Measurements from ENCODE around the gene PLXDC1.
A peak's percentile ranks its signal among the peaks of the same experiment; 100 is the strongest.
"Not testable (repeated sequence)": the region's sequence is repeated elsewhere in the genome, so short reads cannot be mapped to it uniquely, and the experiment has no call there.

Gene PLXDC1

DNA sequence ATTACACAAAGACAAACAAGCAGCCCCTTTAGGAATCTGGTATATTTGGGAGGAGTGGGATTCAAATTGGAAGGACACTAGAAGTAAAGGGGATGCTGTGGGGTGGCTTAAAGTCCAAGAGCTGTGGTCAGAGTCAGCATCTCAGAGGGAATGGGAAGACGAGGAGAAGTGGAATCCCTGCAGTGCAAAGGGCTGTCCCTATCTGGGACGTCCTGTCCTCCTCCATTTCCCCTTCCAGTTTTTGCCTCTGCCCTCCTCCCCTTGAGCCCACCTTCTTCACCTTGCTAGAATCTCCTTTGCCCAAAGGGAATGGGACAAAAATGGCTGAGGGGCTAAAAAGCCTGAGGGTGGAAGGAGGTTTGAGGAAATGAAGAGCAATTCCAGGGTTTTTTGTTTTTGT lies 4.2 kb upstream of the PLXDC1 start:
- no peak for DNase-seq (ENCODE audit: low spot score)

DNA sequence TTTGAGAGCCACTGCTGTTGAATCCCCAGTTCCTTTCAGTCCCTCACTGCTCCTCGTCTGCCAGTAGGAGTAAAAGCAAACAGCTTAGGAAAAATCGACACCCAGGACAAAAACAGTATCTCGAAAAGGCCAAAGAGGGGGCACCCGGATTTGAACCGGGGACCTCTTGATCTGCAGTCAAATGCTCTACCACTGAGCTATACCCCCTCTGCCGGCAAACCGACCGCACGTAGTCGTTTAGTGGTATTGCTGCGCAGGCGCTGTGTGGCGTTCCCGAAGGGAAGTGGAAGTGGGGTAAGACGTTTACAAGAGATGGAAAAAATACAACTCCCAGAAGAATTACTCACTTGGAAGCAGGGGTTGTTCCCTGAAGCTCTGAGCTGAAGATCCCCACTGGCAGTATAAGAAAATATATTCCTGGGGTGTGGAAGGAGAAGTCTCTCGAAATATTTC lies 2.2 kb upstream of the PLXDC1 start:
- peak; percentile 99 for DNase-seq (ENCODE audit: low spot score)

DNA sequence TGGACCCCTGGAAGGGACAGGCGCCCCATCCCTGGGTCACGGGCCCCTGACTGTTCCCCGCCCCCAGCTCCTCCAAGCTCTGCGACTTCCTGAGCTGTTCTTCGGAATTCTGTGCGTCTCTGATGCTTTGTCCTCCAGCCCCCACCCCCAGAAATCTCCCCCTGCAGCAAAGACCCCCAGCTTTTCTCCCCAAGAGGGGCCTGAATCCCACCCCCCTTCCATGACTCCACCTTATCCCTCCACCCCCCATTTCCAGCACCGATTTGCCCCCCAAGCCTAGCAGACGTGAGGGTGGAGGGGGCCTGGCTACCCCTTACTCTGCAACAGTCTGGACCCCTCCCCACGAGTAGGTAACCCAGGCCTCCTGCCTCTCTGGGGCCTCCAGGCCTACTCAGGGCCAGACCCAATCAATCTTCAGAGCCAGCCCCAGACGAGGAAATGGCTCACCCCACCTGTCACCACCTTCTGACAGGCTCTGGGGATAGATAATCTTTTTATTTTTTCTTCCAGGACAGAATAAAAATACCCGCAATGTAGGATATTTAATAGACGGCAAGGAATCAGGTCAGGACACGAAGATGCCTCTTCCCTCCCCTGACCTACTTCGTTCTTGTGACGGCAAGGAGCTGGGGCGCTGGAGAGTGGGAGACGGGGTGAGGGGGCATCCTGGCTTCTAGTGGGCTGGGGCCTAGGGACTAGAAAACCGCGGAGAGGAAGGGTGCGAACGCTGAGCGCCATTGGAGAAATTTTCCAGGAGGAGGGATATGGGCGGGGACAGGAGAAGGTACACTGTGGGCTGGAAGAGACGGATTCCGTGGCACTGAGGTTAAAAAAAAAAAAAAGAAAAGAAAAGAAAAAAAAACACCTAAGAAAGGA lies 744 bp upstream of the PLXDC1 start:
- DNase-seq (ENCODE audit: low spot score) = peak; percentile 80

DNA sequence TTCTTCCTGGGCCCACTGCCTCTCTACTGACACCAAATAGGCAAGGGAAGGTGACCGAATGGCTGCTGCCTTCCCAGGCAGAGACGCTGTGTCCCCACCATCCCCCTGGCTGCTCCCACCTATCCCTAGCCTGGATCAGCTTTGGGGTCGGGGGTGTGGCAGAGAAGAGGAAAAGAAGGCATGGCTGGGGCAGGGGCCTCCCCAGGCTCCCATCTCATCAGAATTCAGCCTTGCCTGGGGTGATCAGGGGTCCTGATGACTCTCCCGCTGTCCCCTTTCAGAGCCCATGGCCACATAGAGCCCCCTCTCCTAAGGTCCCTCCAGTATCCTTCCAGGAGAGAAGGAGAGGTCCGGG lies 665 bp downstream of the PLXDC1 start:
- DNase-seq (ENCODE audit: low spot score) = no peak

DNA sequence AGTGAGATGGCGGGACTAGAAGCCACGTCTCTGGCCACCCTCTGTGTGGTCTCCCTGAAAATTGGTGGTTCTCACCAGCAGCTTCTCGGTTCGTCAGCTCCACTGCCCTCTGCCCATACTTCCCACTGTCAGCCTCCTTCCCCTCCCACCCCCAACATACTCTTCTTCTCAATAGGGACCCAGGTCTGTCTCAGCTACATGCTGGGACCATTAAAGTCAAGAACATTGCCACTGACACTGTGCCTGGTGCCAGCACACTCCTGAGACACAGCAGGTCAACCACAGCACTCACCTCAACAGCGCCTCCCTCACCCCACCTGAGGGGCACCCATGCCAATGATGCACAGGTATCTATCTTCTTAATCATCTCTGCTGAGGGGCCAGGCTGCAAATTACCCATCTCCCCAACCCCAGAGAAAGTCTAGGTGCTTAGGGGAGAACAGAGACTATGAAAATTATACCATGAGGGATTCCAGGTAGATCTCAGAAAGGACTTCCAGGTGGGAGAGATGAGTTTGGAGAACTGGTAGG lies 1.3 kb downstream of the PLXDC1 start:
- DNase-seq (ENCODE audit: low spot score) = peak; percentile 44

DNA sequence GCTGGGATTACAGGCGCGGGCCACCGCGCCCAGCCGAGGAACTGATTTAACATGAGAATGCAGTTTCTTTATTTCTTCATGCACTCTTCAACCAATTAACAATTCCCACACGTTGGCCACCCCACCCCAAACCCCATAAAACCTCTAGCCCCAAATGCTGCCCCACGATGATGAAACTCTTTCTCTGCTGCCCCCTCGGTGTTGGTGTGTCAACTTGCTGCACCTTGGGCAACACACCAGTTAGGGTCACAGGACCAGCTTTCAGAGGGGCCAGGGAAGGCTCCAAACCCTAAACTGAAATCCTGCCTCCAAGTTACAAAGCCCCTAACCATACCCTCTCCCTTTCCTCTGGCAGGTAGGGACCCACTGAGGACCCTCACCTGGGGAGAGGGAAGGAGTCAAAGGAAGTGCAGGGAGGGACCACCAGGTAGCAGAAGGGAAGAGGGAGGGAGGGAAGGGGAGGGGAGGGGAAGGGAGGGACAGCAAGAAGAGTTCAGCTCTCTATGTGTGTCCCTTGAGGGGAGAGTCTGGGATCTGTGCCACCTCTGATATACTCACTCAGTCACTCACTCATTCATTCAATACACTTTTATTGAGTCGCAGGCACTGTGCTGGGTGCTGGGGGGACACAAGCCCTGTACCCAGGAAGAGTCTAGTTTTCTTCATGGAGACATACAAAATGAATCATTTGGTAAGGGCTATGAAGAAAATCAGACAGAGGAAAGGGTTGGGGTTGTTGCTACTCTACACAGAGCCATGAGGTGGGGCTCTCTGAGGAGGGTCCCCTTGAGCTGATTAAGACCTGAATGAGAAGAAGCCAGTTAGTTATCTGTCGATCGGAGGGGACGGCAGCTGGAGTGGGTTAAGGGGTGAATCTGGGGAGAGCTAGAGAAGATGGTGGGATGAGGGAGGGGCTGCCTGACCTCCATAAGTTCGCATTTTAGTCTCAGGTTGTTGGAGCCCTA lies 3.9 kb downstream of the PLXDC1 start:
- peak; percentile 43 for DNase-seq (ENCODE audit: low spot score)

DNA sequence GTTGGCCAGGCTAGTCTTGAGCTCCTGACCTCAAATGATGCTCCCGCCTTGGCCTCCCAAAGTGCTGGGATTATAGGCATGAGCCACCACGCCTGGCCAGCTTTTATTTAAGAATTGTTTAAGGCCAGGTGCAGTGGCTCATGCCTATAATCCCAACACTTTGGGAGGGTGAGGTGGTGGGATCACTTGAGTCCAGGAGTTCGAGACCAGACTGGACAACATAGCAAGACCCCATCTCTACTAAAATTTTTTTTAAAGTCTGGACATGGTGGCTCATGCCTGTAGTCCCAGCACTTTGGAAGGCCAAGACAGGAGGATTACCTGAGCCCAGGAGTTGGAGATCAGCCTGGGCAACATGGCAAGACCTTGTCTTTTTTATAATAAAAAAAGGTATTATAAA lies 5.2 kb downstream of the PLXDC1 start:
- no peak for DNase-seq (ENCODE audit: low spot score)

DNA sequence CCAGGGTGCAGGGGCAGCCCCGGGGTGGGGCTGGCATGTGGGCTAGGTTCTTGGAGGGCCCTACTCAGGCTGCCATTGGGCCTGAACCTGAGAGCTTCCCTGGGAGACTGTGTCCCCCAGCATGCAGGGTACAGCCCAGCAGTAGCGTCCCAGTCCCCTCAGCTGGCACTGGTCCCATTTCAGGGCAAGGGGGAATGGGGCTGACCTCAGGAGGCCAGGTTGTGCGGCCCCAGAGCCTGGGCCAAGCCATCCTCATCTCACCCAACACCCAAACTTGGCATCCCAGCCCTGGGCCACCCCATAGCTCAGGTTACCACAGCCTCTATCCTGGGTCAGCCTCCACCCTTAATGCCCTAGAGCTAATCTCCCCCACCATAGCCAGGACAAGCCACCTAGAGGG lies 6.3 kb downstream of the PLXDC1 start:
- DNase-seq (ENCODE audit: low spot score) = no peak

DNA sequence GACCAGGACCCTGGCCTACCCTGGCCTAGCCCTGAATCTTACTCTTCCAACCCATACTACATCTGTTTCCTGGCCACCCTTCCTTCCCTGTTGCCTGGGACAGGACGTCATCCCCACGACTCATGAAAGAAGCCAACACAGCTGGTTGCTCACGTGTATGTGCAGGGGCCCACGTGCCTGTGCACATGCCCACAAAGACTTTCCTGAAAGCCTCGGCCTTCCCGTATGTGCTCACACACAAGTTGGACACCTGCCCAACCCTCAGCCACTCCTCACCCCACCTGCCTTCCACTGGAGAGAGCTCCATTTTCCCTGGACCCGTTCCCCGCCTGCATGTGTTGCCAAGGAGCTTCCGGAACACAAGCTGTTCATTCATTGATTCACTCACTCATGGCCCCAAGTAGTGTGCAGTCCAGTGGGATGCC lies 7.0 kb downstream of the PLXDC1 start:
- DNase-seq (ENCODE audit: low spot score) = no peak

DNA sequence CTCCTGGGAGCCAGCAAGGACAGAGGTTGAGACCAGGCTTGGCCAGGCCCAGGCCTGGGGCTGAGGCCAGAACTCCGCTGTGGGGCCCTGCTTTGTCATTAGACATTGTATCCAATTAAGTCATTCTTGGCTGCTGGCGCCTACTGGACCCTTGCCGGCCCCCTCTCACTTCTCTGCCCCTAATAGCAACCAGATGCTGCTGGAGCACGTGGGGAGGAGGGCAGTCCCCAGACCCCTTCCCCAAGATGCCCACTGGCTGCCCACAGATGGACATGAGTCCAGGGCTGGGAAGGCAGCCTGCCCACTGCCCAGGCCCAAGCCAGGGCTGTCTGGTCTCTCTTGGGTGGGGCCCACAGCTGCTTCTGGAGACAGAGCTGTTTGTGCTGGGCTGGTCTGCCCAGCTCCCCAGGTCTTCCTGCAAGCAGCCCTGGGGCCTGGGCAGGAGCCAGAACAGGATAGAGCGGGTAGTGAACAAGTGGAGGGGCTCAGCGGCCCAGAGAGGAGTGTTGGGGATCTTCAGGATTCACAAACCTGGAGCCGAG lies 7.8 kb downstream of the PLXDC1 start:
- DNase-seq (ENCODE audit: low spot score) = no peak

DNA sequence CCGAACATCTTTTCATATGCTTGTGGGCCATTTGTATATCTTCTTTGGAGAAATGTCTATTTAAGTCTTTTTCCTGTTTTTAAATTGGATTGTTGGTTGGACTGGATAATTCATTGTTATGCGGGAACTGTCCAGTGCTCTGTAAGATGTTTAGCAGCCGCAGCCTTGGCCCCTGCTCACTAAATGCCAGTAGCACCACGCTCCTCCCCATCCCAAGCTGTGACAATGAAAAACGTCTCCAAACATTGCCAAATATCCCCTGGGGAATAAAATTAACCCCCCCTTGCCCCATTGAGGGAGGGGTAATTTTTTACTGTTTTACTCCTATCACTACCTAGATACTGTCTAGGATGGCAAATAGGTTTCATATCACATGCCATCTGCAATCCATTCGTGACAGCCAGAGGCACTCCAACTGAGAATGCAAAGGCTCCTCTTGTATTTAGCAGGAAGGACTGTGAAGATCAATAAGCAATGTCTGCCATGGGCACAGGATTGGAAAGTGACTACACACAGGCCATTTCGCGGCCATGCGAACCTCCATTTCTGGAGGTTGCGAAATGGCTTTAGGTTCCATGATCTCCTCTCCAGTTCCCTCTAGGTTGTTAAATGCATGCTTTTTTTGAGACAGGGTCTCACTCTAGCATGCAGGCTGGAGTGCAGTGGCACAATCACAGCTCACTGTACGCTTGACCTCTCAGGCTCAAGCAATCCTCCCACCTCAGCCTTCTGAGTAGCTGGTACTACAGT lies 9.3 kb downstream of the PLXDC1 start:
- DNase-seq (ENCODE audit: low spot score) = no peak

DNA sequence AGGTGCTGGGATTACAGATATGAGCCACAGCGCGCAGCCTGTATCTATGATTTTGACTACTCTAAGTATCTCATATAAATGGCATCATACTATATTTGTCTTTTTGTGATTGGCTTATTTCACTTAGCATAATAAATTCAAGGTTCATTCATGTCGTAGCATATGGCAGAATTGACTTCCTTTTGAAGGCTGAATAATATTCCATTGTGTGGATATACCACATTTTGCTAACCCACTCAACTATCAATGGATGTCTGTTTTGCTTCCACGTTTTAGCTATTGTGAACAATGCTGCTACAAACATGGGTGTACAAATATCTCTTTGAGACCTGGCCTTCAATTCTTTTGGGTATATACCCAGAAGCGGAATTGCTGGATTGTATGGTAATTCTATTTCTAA lies 10.1 kb downstream of the PLXDC1 start:
- DNase-seq (ENCODE audit: low spot score) = no peak

DNA sequence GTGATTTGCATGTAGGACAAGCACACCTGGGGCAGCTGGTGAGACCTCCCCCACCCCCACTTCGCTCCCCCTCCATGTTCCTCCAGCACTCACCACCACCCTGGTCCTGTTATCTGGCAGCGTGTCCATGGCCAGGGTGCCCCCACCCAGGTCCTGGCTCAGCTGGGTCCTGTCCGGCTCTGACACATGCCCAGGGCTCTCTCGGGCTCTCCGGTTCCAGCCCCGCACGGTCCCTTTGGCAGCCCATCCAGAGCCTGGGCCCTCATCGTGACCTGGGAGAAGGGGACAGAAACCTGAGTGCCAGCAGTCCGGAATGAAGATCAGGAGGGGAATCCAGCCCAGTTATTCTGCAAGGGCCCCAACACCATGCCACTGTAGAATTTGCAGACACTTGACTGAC lies 11.9 kb downstream of the PLXDC1 start:
- no peak for DNase-seq (ENCODE audit: low spot score)

DNA sequence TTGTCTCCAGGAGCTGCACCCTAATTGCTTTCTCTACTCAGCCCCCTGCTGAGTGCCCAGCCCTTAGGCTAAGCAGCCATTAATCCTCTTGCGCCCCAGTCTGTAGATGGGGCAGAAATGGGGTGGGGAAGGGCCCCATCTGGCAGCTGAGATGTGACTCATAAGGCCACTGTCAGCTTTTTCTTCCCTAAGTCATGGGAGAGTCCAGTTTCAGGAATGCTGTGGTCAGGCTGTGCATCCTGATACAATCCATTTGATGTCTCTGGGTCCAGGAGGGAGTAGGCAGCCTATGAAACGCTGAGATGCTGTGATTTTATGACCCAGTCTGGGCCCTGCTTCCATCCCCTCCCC lies 12.3 kb downstream of the PLXDC1 start:
- DNase-seq (ENCODE audit: low spot score) = no peak

DNA sequence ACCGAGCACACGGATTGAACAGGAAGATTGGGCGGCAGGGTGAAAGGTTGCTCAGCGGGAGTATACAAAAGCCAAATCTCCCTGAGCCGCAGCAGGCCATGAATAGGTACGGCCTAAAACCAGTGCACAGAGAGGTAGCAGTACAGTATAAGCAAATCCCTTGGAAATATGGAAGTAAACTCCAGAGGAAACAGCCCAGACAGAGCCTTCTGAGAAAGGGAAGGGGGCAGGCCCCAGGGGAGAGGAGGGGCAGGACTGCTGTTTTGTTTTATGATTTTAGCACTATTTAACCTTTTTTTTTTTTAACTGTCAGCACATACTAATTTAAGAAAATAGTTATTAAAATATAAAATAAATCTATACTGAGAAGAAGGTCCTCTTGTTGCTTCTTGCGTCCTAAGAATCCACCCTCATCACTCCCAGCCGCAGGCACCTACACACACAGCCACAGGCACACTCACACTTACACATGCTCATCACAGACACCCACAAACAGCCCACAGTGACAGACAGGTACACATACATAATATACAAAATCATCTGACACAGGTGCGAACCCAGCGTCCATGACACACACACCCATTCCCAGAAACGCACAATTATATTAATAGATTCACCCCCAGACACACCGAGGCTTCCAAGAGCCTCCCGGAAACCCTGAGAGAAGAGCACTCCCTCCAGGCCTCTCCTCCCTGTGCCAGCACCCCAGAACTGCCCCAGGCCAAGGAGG lies 12.8 kb downstream of the PLXDC1 start:
- DNase-seq (ENCODE audit: low spot score) = no peak

DNA sequence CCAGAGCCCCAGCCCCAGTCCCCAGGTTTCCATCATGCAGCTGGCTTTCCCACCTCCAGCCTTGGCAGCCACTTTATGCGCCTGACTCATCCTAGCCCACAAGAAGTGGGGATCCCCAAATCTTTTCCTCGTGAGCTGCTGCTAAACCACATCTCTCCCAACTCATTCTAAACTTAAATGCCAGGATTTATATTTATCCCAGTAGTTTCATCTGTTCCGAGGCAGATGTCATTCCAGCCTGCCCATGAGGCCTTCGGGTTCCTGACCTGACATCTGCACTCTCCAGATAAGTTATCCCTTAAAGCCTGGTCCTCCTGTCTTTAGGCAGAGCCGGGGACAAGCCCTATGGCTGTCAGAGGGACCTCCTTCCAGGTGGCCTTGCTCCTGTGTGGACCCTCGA lies 16.6 kb downstream of the PLXDC1 start:
- no peak for DNase-seq (ENCODE audit: low spot score)

DNA sequence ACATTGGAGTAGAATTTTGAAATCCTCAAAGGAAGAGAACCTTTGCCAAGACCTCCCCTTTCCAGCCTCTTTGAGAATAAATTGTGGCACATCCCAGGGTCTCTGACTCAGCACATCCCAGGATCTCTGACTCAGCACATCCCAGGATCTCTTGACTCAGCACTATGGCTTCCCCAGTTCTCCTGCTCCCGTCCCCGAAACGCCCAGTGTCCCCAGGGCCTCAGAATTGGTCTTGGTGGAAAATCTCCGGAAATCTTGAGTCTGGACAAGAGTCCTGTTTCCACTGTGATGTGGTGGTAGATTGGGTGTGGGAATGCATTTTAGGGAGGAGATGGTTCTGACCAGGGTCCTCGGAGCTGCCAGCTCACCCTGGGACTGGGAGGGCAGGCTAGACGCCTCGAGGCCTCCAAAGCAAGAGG lies 19.2 kb downstream of the PLXDC1 start:
- no peak for DNase-seq (ENCODE audit: low spot score)

DNA sequence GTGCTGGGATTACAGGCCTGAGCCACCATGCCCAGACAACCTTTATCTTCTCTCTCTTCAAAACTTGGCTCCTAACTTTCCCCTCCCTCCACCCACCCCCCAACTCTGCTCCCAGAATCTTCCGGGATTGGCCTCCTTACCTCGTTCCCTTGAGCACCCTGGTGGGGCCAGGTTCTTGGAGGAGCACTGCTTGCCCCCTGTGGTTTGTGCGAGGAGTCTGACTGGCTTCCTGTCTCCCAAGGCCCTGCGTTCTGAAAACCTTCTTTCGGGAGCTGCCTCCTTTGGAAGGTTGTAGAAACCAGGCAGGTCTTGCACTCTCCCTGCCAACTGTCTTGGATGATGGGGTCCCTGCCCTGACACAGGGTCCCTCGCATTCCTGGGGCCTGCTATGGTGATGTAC lies 19.8 kb downstream of the PLXDC1 start:
- DNase-seq (ENCODE audit: low spot score) = no peak

DNA sequence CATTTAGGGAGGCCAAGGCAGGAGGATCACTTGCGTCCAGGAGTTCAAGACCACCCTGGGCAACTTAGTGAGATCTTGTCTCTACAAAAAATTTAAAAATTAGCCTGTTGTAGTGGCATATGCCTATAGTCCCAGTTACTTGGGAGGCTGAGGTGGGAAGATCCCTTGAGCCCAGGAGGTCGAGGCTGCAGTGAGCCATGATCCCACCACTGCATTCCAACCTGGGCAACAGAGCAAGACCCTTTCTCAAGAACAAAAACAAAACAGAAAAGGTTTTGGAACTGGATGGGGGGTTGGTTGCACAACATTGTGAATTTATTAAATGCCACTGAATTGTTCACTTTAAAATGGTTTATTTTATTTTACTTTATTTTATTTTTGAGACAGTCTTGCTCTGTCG lies 21.2 kb downstream of the PLXDC1 start:
- no peak for DNase-seq (ENCODE audit: low spot score)

DNA sequence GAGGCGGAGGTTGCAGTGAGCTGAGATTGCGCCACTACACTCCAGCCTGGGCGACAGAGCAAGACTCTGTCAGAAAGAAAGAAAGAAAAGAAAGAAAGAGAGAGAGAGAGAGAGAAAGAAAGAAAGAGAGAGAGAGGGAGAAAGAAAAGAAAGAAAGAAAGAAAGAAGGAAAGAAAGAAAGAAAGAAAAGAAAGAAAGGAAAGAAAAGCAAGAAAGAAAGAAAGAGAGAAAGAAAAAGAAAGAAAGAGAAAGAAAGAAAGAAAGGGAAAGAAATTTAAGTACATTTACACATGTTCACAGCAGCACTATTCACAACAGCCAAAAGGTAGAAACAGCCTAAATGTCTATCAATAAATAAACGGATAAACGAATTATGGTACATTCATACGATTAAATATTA lies 21.9 kb downstream of the PLXDC1 start:
- DNase-seq (ENCODE audit: low spot score) = not testable (repeated sequence)

DNA sequence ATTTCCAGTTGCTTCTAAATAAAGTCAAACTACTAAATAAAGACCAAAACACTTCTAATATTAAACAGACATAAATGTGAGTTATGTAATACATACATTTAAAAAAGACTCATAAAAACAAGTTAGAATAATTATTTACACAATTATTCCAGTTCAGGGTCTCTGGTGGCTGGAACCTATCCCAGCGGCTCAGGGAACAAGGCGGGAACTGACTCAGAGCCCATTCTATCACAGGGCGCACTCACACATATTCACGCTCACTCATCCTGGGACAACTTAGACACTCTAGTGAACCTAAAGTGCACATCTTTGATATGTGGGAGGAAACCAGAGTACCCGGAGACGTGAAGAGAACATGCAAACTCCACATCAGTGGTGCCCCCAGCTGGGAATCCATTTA lies 25.0 kb downstream of the PLXDC1 start:
- DNase-seq (ENCODE audit: low spot score) = no peak

Data from ecto neural progenitor cell (in vitro differentiated cells).